Stimulated activated CD8-positive, alpha-beta memory T cell treated with anti-CD3 and anti-CD28 coated beads, Interleukin-15, amount 100 ng/mL, for 48 hours (primary cell): Measurements from ENCODE around the gene EPB41L4B.

Experiments
- DNase-seq, 2 donors: peaks; one replicate each; pipeline ENCODE4 v3.0.0-alpha.2; 2020; ENCODE audit warnings: low read depth in 2 of 2

EPB41L4B gene

GRCh38 chr9:109205526-109205925, 115.3 kb downstream of the EPB41L4B start:
- no peak for DNase-seq

GRCh38 chr9:109203761-109204360, 117.0 kb downstream of the EPB41L4B start:
- DNase-seq, result no peak

GRCh38 chr9:109199676-109200075, 121.2 kb downstream of the EPB41L4B start:
- no peak for DNase-seq

- DNase-seq, result no peak
Observed at GRCh38 chr9:109198736-109199382, 122.0 kb downstream of the EPB41L4B start.

GRCh38 chr9:109193974-109194556, 126.8 kb downstream of the EPB41L4B start:
- no peak for DNase-seq

GRCh38 chr9:109192732-109193361, 128.0 kb downstream of the EPB41L4B start:
- DNase-seq, result no peak

GRCh38 chr9:109191746-109192145, 129.1 kb downstream of the EPB41L4B start:
- DNase-seq, result no peak

GRCh38 chr9:109190151-109190550, 130.7 kb downstream of the EPB41L4B start:
- no peak for DNase-seq

GRCh38 chr9:109186857-109187520, 133.9 kb downstream of the EPB41L4B start:
- DNase-seq, result no peak

- DNase-seq, result peak in 1 of 2 donors; percentile 2
Observed at GRCh38 chr9:109182940-109183798, 137.7 kb downstream of the EPB41L4B start.

GRCh38 chr9:109182550-109182939, 138.3 kb downstream of the EPB41L4B start:
- no peak for DNase-seq

- DNase-seq, result peak; percentile 19 to 38
Observed at GRCh38 chr9:109181284-109181683, 139.6 kb downstream of the EPB41L4B start.

GRCh38 chr9:109179801-109180523, 140.9 kb downstream of the EPB41L4B start:
- DNase-seq, result no peak

- no peak for DNase-seq
Observed at GRCh38 chr9:109176963-109177362, 143.9 kb downstream of the EPB41L4B start.

GRCh38 chr9:109176386-109176785, 144.5 kb downstream of the EPB41L4B start:
- no peak for DNase-seq

GRCh38 chr9:109172935-109173334, 147.9 kb downstream of the EPB41L4B start:
- no peak for DNase-seq

GRCh38 chr9:109171926-109172325, 148.9 kb downstream of the EPB41L4B start:
- DNase-seq, result no peak

GRCh38 chr9:109168170-109168569, 152.7 kb downstream of the EPB41L4B start:
- DNase-seq, result no peak

- DNase-seq, result no peak
Observed at GRCh38 chr9:109167716-109168115, 153.1 kb downstream of the EPB41L4B start.

- DNase-seq, result no peak
Observed at GRCh38 chr9:109166771-109167601, 153.9 kb downstream of the EPB41L4B start, which contains the start of gene FRRS1L. FRRS1L (minus strand) TSS chr9:109167249; CDS start chr9:109167138, 111 bp downstream.
